NCI-H524 (cell line): Measurements from ENCODE around the gene GABBR2.

ENCODE experiments used
- DNase-seq, 2 experiments: peaks; one replicate each; lab custom pipeline; 2025; lab: John Stamatoyannopoulos, UW

Gene GABBR2

GRCh38 chr9:98634685-98635336, 73.9 kb downstream of the GABBR2 start:
- DNase-seq: no peak

- DNase-seq: no peak
These were observed 75.9 kb downstream of the GABBR2 start for GRCh38 chr9:98632839-98633238.

- no peak for DNase-seq
These were observed 81.4 kb downstream of the GABBR2 start for GRCh38 chr9:98627296-98627695.

GRCh38 chr9:98625728-98626127, 83.0 kb downstream of the GABBR2 start:
- DNase-seq: no peak

GRCh38 chr9:98619788-98620187, 88.9 kb downstream of the GABBR2 start:
- no peak for DNase-seq

GRCh38 chr9:98615633-98616032, 93.1 kb downstream of the GABBR2 start:
- DNase-seq: no peak

GRCh38 chr9:98614941-98615340, 93.8 kb downstream of the GABBR2 start:
- DNase-seq: peak in 1 of 2 experiments; percentile 19

- no peak for DNase-seq
These were observed 96.5 kb downstream of the GABBR2 start for GRCh38 chr9:98612061-98612752.

GRCh38 chr9:98611319-98611718, 97.4 kb downstream of the GABBR2 start:
- DNase-seq: no peak

- DNase-seq: no peak
These were observed 98.0 kb downstream of the GABBR2 start for GRCh38 chr9:98610711-98611110.

GRCh38 chr9:98610211-98610610, 98.5 kb downstream of the GABBR2 start:
- no peak for DNase-seq

GRCh38 chr9:98609646-98610045, 99.1 kb downstream of the GABBR2 start:
- no peak for DNase-seq

GRCh38 chr9:98607787-98608186, 100.9 kb downstream of the GABBR2 start:
- DNase-seq: no peak

GRCh38 chr9:98607152-98607551, 101.6 kb downstream of the GABBR2 start:
- DNase-seq: no peak

- no peak for DNase-seq
These were observed 102.0 kb downstream of the GABBR2 start for GRCh38 chr9:98606730-98607129.

GRCh38 chr9:98605116-98605515, 103.6 kb downstream of the GABBR2 start:
- DNase-seq: no peak

GRCh38 chr9:98603821-98604383, 104.8 kb downstream of the GABBR2 start:
- no peak for DNase-seq

GRCh38 chr9:98602839-98603500, 105.8 kb downstream of the GABBR2 start:
- DNase-seq: no peak

GRCh38 chr9:98600631-98601030, 108.1 kb downstream of the GABBR2 start:
- no peak for DNase-seq

GRCh38 chr9:98599566-98600216, 109.0 kb downstream of the GABBR2 start:
- no peak for DNase-seq

GRCh38 chr9:98598861-98599260, 109.9 kb downstream of the GABBR2 start:
- no peak for DNase-seq

- peak in 1 of 2 experiments; percentile 14 for DNase-seq
These were observed 111.4 kb downstream of the GABBR2 start for GRCh38 chr9:98597236-98597771.
